Measurements from ENCODE around the gene ATP2A3. TPM values are rescaled to one million over a fixed set of nuclear protein-coding genes. Genes with fewer than 3 reads are reported as not detected.
"Not testable (repeated sequence)": the region's sequence is repeated elsewhere in the genome, so short reads cannot be mapped to it uniquely, and the experiment has no call there.

ATP2A3 gene
- total and polyA plus RNA-seq, 7 donors, result 3.6 to 158 (median 12.7) TPM

DNA sequence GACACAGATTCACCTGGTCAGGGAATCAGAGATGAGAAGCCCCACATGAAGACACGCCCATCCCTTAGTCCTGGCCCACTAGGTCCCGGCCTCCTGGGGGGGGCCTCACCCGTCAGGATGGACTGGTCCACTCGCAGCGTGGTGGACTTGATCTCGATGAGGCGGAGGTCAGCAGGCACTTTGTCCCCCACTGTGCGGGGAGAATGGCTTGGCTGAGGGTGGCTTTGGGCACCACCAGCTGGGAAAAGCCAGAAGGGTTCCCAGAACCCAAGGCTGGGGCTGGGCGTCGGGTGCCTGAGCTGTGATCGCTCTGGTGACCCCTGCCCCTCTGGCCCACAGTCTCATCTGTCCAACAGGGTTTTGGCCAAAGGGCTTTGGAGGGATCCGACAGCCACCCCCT, 13.7 kb downstream of the ATP2A3 start:
- no peaks in the 10 kb centered on the region for H3K4me1 ChIP-seq

DNA sequence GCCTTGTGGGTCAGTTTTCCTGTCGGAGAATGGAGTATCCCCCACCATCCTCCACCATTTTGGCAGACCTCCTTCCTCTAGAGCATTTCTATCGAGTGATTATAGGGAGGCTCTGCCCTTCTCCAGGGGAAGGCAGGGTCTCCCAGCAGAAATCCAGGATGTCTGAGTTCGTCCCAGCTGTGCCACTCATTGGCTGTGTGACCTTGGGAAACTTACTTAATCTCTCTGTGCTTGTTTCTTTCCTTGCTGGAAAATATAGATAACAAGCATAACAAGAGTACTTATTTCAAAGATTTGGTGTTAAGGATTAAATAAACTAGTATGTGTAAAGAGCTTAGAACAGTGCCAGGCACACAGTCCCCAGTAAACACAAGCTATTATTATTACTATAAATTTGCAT, 14.8 kb downstream of the ATP2A3 start:
- no peaks in the 10 kb centered on the region for H3K36me3 ChIP-seq
- H3K4me1 ChIP-seq, result peaks cover 0 to 10% (median 5%) of the 10 kb centered on the region in 4 donors
- no peak for TF ChIP-seq POLR2AphosphoS5 (IDR thresholded peaks at IDR 0.05)
- no peak for TF ChIP-seq EP300 (IDR thresholded peaks at IDR 0.05)
- TF ChIP-seq POLR2A (IDR thresholded peaks at IDR 0.05), result no peak
- TF ChIP-seq, protein P1, sequence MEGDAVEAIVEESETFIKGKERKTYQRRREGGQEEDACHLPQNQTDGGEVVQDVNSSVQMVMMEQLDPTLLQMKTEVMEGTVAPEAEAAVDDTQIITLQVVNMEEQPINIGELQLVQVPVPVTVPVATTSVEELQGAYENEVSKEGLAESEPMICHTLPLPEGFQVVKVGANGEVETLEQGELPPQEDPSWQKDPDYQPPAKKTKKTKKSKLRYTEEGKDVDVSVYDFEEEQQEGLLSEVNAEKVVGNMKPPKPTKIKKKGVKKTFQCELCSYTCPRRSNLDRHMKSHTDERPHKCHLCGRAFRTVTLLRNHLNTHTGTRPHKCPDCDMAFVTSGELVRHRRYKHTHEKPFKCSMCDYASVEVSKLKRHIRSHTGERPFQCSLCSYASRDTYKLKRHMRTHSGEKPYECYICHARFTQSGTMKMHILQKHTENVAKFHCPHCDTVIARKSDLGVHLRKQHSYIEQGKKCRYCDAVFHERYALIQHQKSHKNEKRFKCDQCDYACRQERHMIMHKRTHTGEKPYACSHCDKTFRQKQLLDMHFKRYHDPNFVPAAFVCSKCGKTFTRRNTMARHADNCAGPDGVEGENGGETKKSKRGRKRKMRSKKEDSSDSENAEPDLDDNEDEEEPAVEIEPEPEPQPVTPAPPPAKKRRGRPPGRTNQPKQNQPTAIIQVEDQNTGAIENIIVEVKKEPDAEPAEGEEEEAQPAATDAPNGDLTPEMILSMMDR (IDR thresholded peaks at IDR 0.05), result no peak
- H3K4me3 ChIP-seq, result no peak overlapping the region
- no peak overlapping the region for H3K27ac ChIP-seq
- no peak for DNase-seq
- no peaks in the 10 kb centered on the region for H3K27me3 ChIP-seq
- WGBS, 2 donors, result 95 to 96% methylated on average over 3 of the region's 3 CpGs
- intact Hi-C loops (cut with DNase I), result loop anchor here (5.0 kb wide), 1 partner anchor 57 kb away; the partner anchor contains the start of gene CAMKK1
- H3K9me3 ChIP-seq, result no peaks in the 10 kb centered on the region

More for the DNA sequence above, 13.7 kb downstream of the ATP2A3 start:
- H3K36me3 ChIP-seq, result no peaks in the 10 kb centered on the region
- H3K9me3 ChIP-seq, result no peaks in the 10 kb centered on the region
- 92 to 95% methylated on average over 12 of the region's 12 CpGs for WGBS, 2 donors
- no peaks in the 10 kb centered on the region for H3K27me3 ChIP-seq
- TF ChIP-seq POLR2AphosphoS5 (IDR thresholded peaks at IDR 0.05) (no peak), EP300 (IDR thresholded peaks at IDR 0.05) (no peak), POLR2A (IDR thresholded peaks at IDR 0.05) (no peak)
- TF ChIP-seq, protein P1 (IDR thresholded peaks at IDR 0.05), result no peak
- no peak overlapping the region for H3K4me3 ChIP-seq
- no peak overlapping the region for H3K27ac ChIP-seq
- intact Hi-C loops (cut with DNase I), result no loop called here
- no peak for DNase-seq

DNA sequence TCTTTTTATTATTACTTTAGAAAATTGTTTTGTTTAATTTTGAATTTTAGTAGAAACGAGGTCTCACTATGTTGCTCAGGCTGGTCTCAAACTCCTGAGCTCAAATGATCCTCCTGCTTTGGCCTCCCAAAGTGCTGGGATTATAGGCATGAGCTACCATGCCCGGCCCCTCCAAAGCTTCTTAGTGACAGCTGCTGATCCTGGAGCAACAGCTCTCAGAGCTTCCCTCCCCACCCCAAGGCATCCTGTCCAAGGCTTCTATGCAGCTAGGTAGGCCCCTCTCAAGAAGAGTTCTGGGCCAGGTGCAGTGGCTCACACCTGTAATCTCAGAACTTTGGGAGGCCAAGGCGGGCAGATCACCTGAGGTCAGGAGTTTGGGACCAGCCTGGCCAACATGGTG, 15.7 kb downstream of the ATP2A3 start:
- whole genome bisulfite sequencing, 2 donors, result 93 to 96% methylated on average over 3 of the region's 3 CpGs
- H3K36me3 ChIP-seq, DNase-seq: not testable (repeated sequence)

DNA sequence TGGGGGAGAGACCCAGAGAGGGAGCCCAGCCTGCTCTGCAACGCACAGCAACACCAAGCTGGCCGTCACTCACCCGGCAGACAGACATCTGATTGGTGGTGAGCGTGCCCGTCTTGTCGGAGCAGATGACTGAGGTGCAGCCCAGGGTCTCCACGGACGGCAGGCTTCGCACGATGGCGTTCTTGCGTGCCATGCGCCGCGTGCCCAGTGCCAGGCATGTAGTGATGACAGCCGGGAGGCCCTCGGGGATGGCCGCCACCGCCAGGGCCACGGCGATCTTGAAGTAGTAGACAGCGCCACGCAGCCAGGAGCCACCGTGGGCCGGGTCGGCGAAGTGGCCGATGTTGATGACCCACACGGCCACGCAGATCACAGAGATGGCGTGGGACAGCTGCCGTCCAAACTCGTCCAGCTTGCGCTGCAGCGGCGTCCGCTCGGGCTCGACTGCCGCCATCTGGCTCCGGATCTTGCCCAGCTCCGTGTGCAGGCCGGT, 16.9 kb downstream of the ATP2A3 start:
- no peak overlapping the region for H3K4me3 ChIP-seq
- H3K27ac ChIP-seq, result no peak overlapping the region
- no peaks in the 10 kb centered on the region for H3K9me3 ChIP-seq
- no peak for DNase-seq
- TF ChIP-seq EP300 (IDR thresholded peaks at IDR 0.05) (no peak), POLR2A (IDR thresholded peaks at IDR 0.05) (no peak), POLR2AphosphoS5 (IDR thresholded peaks at IDR 0.05) (no peak)
- TF ChIP-seq, protein P1 (IDR thresholded peaks at IDR 0.05), result no peak
- intact Hi-C loops (cut with DNase I), result loop anchor here (5.0 kb wide), 1 partner anchor 55 kb away; the partner anchor contains the start of gene CAMKK1
- H3K36me3 ChIP-seq, result no peaks in the 10 kb centered on the region
- H3K4me1 ChIP-seq, result peaks cover 0 to 18% (median 16%) of the 10 kb centered on the region in 4 donors
- no peaks in the 10 kb centered on the region for H3K27me3 ChIP-seq
- WGBS, 2 donors, result 96% methylated on average over 43 of the region's 43 CpGs

More for the DNA sequence above, 15.7 kb downstream of the ATP2A3 start:
- intact Hi-C loops (cut with DNase I), result loop anchor here (5.0 kb wide), 1 partner anchor 56 kb away; the partner anchor contains the start of gene CAMKK1
- H3K27ac ChIP-seq, H3K4me3 ChIP-seq, H3K27me3 ChIP-seq, H3K9me3 ChIP-seq: not testable (repeated sequence)
- peaks cover 0 to 18% (median 14%) of the 10 kb centered on the region in 4 donors for H3K4me1 ChIP-seq

DNA sequence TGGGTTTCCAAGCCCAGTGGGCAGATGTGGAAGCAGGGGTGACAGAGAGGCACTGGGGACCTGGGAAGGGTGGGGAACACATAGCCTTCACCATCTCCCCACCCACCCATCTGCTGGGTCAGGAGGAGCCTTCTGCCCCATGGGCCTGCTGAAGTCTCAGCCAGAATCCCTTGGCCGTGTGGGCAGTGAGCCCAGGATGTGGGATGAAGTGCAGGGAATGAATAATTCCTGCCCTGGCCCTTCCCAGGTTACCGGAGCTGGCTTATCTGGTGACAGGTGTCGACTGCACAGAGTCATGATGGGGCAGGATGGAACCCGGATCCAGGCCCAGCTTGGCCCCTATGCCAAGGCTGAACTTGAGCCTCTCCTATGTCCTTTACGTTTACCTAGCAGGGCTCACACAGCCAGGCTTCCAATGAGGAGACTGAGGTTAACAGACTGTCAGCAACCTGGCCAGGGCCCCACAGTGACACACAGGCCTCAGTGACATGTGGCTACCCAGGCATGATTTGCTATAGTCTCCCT, 17.5 kb downstream of the ATP2A3 start:
- Histone ChIP-seq H3K9me3 (no peaks in the 10 kb centered on the region), H3K27me3 (no peaks in the 10 kb centered on the region), H3K4me1 (peaks cover 0 to 18% (median 16%) of the 10 kb centered on the region in 4 donors), H3K27ac (no peak overlapping the region), H3K4me3 (no peak overlapping the region), H3K36me3 (no peaks in the 10 kb centered on the region)
- no peak for TF ChIP-seq POLR2A (IDR thresholded peaks at IDR 0.05)
- TF ChIP-seq POLR2AphosphoS5 (IDR thresholded peaks at IDR 0.05), result no peak
- no peak for TF ChIP-seq EP300 (IDR thresholded peaks at IDR 0.05)
- TF ChIP-seq, protein P1 (IDR thresholded peaks at IDR 0.05), result no peak
- no peak for DNase-seq
- 76 to 86% methylated on average over 5 of the region's 5 CpGs for whole genome bisulfite sequencing, 2 donors
- intact Hi-C loops (cut with DNase I), result loop anchor here (5.0 kb wide), 1 partner anchor 54 kb away; the partner anchor contains the start of gene CAMKK1
